GM18858 (cell line): ENCODE data around the gene RNF144A.

Source experiments
- ATAC-seq: cut with Tn5 transposase; IDR thresholded peaks from one replicate; pipeline ENCODE4 v1.9.1; 2021; ENCODE audit not compliant: unreplicated experiment

RNF144A gene

GRCh38 chr2:6968319-6969100, 51.3 kb downstream of the RNF144A start:
- no peak for ATAC-seq

GRCh38 chr2:6970551-6970950, 53.3 kb downstream of the RNF144A start:
- no peak for ATAC-seq

- ATAC-seq, result no peak
These were observed 53.8 kb downstream of the RNF144A start for GRCh38 chr2:6970976-6971480.

GRCh38 chr2:6971502-6971901, 54.3 kb downstream of the RNF144A start:
- no peak for ATAC-seq

GRCh38 chr2:6972067-6972710, 55.0 kb downstream of the RNF144A start:
- no peak for ATAC-seq

- ATAC-seq, result no peak
These were observed 56.8 kb downstream of the RNF144A start for GRCh38 chr2:6973895-6974545.

GRCh38 chr2:6975988-6976387, 58.8 kb downstream of the RNF144A start:
- ATAC-seq, result no peak

GRCh38 chr2:6977113-6977741, 60.0 kb downstream of the RNF144A start:
- ATAC-seq, result no peak

GRCh38 chr2:6977786-6978185, 60.6 kb downstream of the RNF144A start:
- no peak for ATAC-seq

- no peak for ATAC-seq
These were observed 61.8 kb downstream of the RNF144A start for GRCh38 chr2:6978991-6979390.

GRCh38 chr2:6982449-6982848, 65.2 kb downstream of the RNF144A start:
- no peak for ATAC-seq

- ATAC-seq, result no peak
These were observed 65.8 kb downstream of the RNF144A start for GRCh38 chr2:6982934-6983589.

GRCh38 chr2:6986301-6986911, 69.2 kb downstream of the RNF144A start:
- ATAC-seq, result no peak

GRCh38 chr2:6986912-6987361, 69.7 kb downstream of the RNF144A start:
- ATAC-seq, result no peak

GRCh38 chr2:6990871-6991270, 73.7 kb downstream of the RNF144A start:
- ATAC-seq, result no peak

- no peak for ATAC-seq
These were observed 75.6 kb downstream of the RNF144A start for GRCh38 chr2:6992794-6993228.

GRCh38 chr2:6993229-6993640, 76.0 kb downstream of the RNF144A start:
- ATAC-seq, result no peak

- no peak for ATAC-seq
These were observed 76.7 kb downstream of the RNF144A start for GRCh38 chr2:6993936-6994335.

GRCh38 chr2:6994536-6995128, 77.4 kb downstream of the RNF144A start:
- no peak for ATAC-seq
